ENCODE measurements around the gene USP10. TPM values are rescaled to one million over a fixed set of nuclear protein-coding genes. Genes with fewer than 3 reads are reported as not detected.

USP10 gene
- total RNA-seq, 1 experiment from 2014 or later, result 203 TPM

DNA sequence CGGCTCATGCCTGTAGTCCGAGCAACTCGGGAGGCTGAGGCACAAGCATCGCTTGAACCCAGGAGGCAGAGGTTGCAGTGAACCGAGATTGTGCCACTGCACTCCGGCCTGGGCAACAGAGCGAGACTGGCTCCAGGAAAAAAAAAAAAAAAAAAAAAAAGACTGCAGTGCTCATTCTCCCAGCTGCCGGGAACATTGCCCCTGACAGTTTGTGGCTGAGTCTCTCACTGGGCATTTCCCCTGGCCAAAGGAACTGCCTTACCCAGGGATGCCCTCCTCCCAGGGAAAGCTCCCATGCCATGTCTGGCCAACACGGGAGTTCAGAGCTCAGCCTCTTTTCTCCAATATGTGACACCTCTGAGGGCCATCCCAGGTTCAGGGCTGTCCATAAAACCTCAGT, 21.3 kb upstream of the USP10 start:
- no peak overlapping the region for H2AFZ ChIP-seq (ENCODE audit: low read length)

More for the DNA sequence above, 21.3 kb upstream of the USP10 start:
- no peak overlapping the region for H3K4me3 Mint-ChIP-seq
- Histone ChIP-seq H2BK120ac (ENCODE audit: low read depth, low read length, poor library complexity, severe bottlenecking) (no peak overlapping the region), H3K9me3 (ENCODE audit: control insufficient read depth, low read depth, low read length) (no peaks in the 10 kb centered on the region), H2BK20ac (ENCODE audit: low read depth, low read length, poor library complexity, severe bottlenecking) (no peak overlapping the region), H3K79me1 (ENCODE audit: insufficient read depth, low read depth, low read length, poor library complexity, severe bottlenecking) (no peaks in the 10 kb centered on the region), H2BK12ac (ENCODE audit: insufficient read length, low read depth, low read length) (no peak overlapping the region), H4K8ac (replicated peaks; ENCODE audit: insufficient read length, low read depth, low read length) (no peak overlapping the region), H2AK5ac (ENCODE audit: insufficient read length, low read length) (no peak overlapping the region), H2BK15ac (ENCODE audit: low read depth, low read length) (no peak overlapping the region), H4K5ac (ENCODE audit: insufficient read length, low read depth, low read length) (no peak overlapping the region), H2BK5ac (ENCODE audit: insufficient read length, low read length) (no peak overlapping the region), H3K4ac (ENCODE audit: low read depth, low read length) (no peak overlapping the region), H4K20me1 (ENCODE audit: control insufficient read depth, insufficient read depth, insufficient read length) (no peaks in the 10 kb centered on the region), H3K27me3 (ENCODE audit: insufficient read depth, low read length) (no peaks in the 10 kb centered on the region), H3K23me2 (ENCODE audit: insufficient read length, low read depth, low read length, poor library complexity, severe bottlenecking) (no peaks in the 10 kb centered on the region), H3K14ac (ENCODE audit: insufficient read depth, low read length) (no peak overlapping the region), H3K18ac (ENCODE audit: insufficient read length, low read depth, low read length) (no peak overlapping the region), H3K4me1 (ENCODE audit: insufficient read depth, low read length) (peaks cover 8% of the 10 kb centered on the region; the same call in 1 of the 2 replicates), H3K56ac (ENCODE audit: insufficient read length, low read depth, low read length) (no peak overlapping the region), H3K23ac (ENCODE audit: insufficient read length, low read depth, low read length) (no peak overlapping the region), H3K9ac (ENCODE audit: extremely low read depth, insufficient read length, low read length) (no peak overlapping the region), H3K27ac (ENCODE audit: insufficient read length, low read depth, low read length) (no peak overlapping the region), H4K91ac (ENCODE audit: insufficient read length, low read depth, low read length) (no peak overlapping the region), H3T11ph (ENCODE audit: low read length) (no peak overlapping the region), H3K79me2 (ENCODE audit: insufficient read depth, low read length) (no peaks in the 10 kb centered on the region), H3K4me2 (ENCODE audit: insufficient read depth, insufficient read length, low read length) (no peak overlapping the region)
- no peak overlapping the region; a peak in 1 of 7 replicates for H3K27ac Mint-ChIP-seq
- H3K27me3 Mint-ChIP-seq (ENCODE audit: low read depth), result peaks cover 28% of the 10 kb centered on the region
- peaks cover 18 to 27% of the 10 kb centered on the region in 2 experiments for H3K4me1 Mint-ChIP-seq
- no peak for DNase-seq
- no peaks in the 10 kb centered on the region for H3K36me3 Mint-ChIP-seq (ENCODE audit: insufficient read depth in 1 of 3, low read depth in 3 of 3)
- TF ChIP-seq, protein P1, sequence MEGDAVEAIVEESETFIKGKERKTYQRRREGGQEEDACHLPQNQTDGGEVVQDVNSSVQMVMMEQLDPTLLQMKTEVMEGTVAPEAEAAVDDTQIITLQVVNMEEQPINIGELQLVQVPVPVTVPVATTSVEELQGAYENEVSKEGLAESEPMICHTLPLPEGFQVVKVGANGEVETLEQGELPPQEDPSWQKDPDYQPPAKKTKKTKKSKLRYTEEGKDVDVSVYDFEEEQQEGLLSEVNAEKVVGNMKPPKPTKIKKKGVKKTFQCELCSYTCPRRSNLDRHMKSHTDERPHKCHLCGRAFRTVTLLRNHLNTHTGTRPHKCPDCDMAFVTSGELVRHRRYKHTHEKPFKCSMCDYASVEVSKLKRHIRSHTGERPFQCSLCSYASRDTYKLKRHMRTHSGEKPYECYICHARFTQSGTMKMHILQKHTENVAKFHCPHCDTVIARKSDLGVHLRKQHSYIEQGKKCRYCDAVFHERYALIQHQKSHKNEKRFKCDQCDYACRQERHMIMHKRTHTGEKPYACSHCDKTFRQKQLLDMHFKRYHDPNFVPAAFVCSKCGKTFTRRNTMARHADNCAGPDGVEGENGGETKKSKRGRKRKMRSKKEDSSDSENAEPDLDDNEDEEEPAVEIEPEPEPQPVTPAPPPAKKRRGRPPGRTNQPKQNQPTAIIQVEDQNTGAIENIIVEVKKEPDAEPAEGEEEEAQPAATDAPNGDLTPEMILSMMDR (conservative IDR thresholded peaks at IDR 0.05), result no peak
- no CpG with 5 or more reads among the region's 9 CpGs for WGBS (ENCODE audit: extremely low coverage, insufficient read length, low lambda C conversion rate)
- peaks cover 0 to 3% of the 10 kb centered on the region in 2 experiments; a peak in 1 of 5 replicates for H3K9me3 Mint-ChIP-seq

Data from H9 (cell line).